ENCODE results near the gene YBX1. TPM values are rescaled to one million over a fixed set of nuclear protein-coding genes. Genes with fewer than 3 reads are reported as not detected.

The YBX1 gene
- total and polyA plus RNA-seq, 2 of the 13 experiments (the other 11 are each of a cell fraction or from before 2014, with no cell fraction given): 339 to 628 TPM

GRCh38 chr1:42735477-42736105 lies 53.4 kb downstream of the YBX1 start:
- CTCF ChIA-PET (ENCODE audit: low intra/inter-chr PET ratio, low total read pairs): interaction anchor here (1.2 kb wide), 1 partner anchor 11 kb away, joined by 4 read pairs; no protein-coding TSS in a partner anchor
- Histone ChIP-seq H4K20me1 (ENCODE audit: insufficient read depth, low read length) (no peaks in the 10 kb centered on the region), H3K4me1 (ENCODE audit: insufficient read depth, low read length) (peaks cover 60% of the 10 kb centered on the region), H2AFZ (ENCODE audit: low read length) (no peak overlapping the region), H3K36me3 (replicated peaks in 1 of 2; ENCODE audit: control insufficient read depth in 1 of 2, insufficient read depth in 2 of 2, low read length in 2 of 2) (no peaks in the 10 kb centered on the region), H3K27me3 (ENCODE audit: control insufficient read depth in 1 of 2, insufficient read depth in 2 of 2, low read length in 2 of 2) (no peaks in the 10 kb centered on the region), H3K9me3 (ENCODE audit: low read length) (no peaks in the 10 kb centered on the region), H3K27ac (ENCODE audit: extremely low read length, insufficient read depth, low read length) (no peak overlapping the region), H3K79me2 (ENCODE audit: insufficient read depth, low read length) (no peaks in the 10 kb centered on the region), H3K4me3 (replicated peaks in 1 of 3; ENCODE audit: insufficient read depth in 1 of 3, low read depth in 2 of 3, low read length in 3 of 3) (no peak overlapping the region), H3K4me2 (ENCODE audit: low read depth, low read length) (no peak overlapping the region), H3K9ac (ENCODE audit: insufficient read depth, low read depth, low read length) (no peak overlapping the region)
- POLR2A ChIA-PET: interaction anchor here (1.0 kb wide), 1 partner anchor 54 kb away, joined by 6 read pairs; the partner anchor contains the start of gene YBX1
- in situ Hi-C loops (cut with HindIII; ENCODE audit: extremely low pct_ligation_motif_present, low pct_unique_long_range_greater_than_20kb): loop anchor here (25.0 kb wide), 1 partner anchor 398 kb away; the partner anchor contains the start of gene FOXJ3
- ATAC-seq (no peak), FAIRE-seq (no peak), DNase-seq (ENCODE audit: low spot score) (no peak)
- no TSS peak for BruUV-seq (replicated peaks)
- TF ChIP-seq ARNTL (CRISPR knock-in tag; IDR thresholded peaks at IDR 0.05) (no peak), ATF7-NPFF (CRISPR knock-in tag; IDR thresholded peaks at IDR 0.05; ENCODE audit: low read depth) (no peak), JDP2 (CRISPR knock-in tag; IDR thresholded peaks at IDR 0.05; ENCODE audit: borderline replicate concordance) (no peak), ZNF329 (CRISPR knock-in tag; IDR thresholded peaks at IDR 0.05; ENCODE audit: low read depth) (no peak), HNRNPLL (IDR thresholded peaks at IDR 0.05; ENCODE audit: low read depth, low read length, poor library complexity, severe bottlenecking) (no peak), ZBED4 (CRISPR knock-in tag; IDR thresholded peaks at IDR 0.05; ENCODE audit: borderline replicate concordance) (no peak), ZMAT3 (CRISPR knock-in tag; conservative IDR thresholded peaks at IDR 0.05) (no peak), ZNF75D (CRISPR knock-in tag; IDR thresholded peaks at IDR 0.05; ENCODE audit: borderline replicate concordance) (no peak), KAT7 (CRISPR knock-in tag; IDR thresholded peaks at IDR 0.05; ENCODE audit: borderline replicate concordance) (no peak), FOXM1 (CRISPR knock-in tag; IDR thresholded peaks at IDR 0.05) (no peak)
- TF ChIP-seq, protein P1, sequence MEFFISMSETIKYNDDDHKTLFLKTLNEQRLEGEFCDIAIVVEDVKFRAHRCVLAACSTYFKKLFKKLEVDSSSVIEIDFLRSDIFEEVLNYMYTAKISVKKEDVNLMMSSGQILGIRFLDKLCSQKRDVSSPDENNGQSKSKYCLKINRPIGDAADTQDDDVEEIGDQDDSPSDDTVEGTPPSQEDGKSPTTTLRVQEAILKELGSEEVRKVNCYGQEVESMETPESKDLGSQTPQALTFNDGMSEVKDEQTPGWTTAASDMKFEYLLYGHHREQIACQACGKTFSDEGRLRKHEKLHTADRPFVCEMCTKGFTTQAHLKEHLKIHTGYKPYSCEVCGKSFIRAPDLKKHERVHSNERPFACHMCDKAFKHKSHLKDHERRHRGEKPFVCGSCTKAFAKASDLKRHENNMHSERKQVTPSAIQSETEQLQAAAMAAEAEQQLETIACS (CRISPR knock-in tag; IDR thresholded peaks at IDR 0.05): no peak
- TF ChIP-seq, protein P2, sequence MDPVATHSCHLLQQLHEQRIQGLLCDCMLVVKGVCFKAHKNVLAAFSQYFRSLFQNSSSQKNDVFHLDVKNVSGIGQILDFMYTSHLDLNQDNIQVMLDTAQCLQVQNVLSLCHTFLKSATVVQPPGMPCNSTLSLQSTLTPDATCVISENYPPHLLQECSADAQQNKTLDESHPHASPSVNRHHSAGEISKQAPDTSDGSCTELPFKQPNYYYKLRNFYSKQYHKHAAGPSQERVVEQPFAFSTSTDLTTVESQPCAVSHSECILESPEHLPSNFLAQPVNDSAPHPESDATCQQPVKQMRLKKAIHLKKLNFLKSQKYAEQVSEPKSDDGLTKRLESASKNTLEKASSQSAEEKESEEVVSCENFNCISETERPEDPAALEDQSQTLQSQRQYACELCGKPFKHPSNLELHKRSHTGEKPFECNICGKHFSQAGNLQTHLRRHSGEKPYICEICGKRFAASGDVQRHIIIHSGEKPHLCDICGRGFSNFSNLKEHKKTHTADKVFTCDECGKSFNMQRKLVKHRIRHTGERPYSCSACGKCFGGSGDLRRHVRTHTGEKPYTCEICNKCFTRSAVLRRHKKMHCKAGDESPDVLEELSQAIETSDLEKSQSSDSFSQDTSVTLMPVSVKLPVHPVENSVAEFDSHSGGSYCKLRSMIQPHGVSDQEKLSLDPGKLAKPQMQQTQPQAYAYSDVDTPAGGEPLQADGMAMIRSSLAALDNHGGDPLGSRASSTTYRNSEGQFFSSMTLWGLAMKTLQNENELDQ (CRISPR knock-in tag; IDR thresholded peaks at IDR 0.05; ENCODE audit: borderline replicate concordance): no peak
- 100% methylated on average over 1 of the region's 14 CpGs for WGBS (ENCODE audit: low lambda C conversion rate)
- intact Hi-C loops (cut with micrococcal nuclease; ENCODE audit: unreplicated experiment): no loop called here

All from HepG2 (cell line).